HL-60/S4 treated with phorbol 12-myristate 13-acetate at 8.2 ng/mL for 4 days and 3 days (cell line): ENCODE measurements around the gene TNFRSF8.

Source experiments
- in situ Hi-C: fragments of 300-500 bp; cut with MboI; formaldehyde crosslinking; loops from 2 replicates; pipeline ENCODE4 v1.15.0; 2022; ENCODE audit warnings: low sequenced_read_pairs

The TNFRSF8 gene

GRCh38 chr1:12170263-12170671 is 107.2 kb downstream of the TNFRSF8 start:
- in situ Hi-C loops, result no loop called here

DNA sequence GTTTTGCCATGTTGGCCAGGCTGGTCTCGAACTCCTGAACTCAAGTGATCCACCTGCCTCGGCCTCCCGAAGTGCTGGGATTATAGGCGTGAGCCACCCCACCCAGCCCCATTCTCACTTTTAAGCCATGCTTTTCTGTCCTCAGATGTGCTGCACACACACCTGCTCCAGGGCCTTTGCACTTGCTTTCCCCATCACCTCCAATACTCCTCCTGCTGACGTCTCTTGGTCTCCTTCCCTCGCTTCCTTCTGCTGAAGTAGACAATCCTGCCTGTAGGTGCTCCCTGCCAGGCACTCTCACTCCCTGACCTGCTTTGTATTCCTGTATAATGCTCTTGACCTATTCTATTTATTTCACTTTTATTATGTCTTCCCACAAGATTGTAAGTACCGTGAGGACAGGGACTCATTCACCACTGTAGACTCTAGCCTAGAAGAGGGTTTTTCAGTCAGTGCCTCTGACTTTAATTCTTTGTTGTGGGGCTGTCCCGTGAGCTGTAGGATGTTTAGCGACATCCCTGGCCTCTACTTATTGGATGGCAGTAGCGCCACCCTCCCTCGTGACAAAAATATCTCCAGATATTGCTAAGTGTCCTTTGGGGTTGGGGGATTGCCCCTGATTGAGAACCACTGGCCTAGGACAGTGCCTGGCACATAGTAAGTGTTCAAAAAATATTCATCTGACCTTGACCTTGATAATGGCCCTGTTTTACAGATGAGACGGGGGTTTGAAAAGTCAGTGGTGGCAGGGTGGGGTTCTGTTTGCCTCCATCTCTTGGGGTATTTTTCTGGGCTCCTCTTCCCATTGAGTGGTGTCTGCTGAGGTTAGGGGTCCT is 108.3 kb downstream of the TNFRSF8 start:
- in situ Hi-C loops, result no loop called here

- in situ Hi-C loops, result no loop called here
Measured at GRCh38 chr1:12172042-12172851, 109.1 kb downstream of the TNFRSF8 start.

- in situ Hi-C loops, result no loop called here
Measured at GRCh38 chr1:12173041-12173509, 110.0 kb downstream of the TNFRSF8 start.

GRCh38 chr1:12173631-12174121 is 110.6 kb downstream of the TNFRSF8 start:
- in situ Hi-C loops, result no loop called here

DNA sequence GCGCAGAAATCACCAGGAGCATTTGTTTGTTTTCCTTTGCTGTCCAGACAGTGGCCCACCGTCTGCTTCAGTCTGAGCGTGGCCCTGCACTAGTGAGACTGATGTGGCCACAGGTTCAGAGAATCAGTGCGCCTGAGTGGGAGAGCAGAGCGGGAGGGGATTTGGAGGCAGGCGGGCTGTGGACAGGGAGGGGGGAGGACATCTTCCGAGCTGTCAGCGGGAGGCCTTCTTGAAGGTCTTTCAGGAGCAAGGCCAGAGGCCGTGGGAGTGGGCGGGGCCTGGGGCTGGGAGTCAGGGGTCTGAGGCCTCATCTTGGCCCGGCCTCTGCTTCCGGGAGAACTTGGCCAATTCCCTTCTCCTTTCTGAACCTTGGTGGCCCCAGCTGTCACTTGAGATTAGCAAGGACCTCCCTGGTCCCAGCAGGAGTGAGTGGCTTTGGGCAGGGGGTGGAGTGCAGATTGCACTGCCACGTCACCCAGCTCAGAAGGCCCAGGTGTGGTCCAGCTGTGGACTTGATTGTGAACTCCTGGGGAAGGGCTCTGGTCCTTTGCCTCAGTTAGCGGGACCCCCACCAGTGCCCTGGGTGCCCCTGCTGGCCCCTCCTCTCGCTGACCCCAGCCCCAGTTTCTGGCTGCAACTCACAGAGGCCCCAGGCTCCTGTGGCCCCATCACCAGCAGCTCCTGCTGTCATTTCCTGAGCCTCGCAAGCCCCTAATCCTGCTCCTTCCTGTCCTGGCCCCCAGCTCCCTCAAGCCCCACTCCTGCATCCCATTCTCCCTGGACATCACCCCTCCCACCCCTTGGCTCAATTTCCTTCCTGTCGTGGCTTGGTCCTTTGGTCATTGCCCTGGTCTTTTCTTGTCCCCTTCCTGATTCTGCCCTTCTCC is 112.1 kb downstream of the TNFRSF8 start:
- in situ Hi-C loops, result no loop called here

DNA sequence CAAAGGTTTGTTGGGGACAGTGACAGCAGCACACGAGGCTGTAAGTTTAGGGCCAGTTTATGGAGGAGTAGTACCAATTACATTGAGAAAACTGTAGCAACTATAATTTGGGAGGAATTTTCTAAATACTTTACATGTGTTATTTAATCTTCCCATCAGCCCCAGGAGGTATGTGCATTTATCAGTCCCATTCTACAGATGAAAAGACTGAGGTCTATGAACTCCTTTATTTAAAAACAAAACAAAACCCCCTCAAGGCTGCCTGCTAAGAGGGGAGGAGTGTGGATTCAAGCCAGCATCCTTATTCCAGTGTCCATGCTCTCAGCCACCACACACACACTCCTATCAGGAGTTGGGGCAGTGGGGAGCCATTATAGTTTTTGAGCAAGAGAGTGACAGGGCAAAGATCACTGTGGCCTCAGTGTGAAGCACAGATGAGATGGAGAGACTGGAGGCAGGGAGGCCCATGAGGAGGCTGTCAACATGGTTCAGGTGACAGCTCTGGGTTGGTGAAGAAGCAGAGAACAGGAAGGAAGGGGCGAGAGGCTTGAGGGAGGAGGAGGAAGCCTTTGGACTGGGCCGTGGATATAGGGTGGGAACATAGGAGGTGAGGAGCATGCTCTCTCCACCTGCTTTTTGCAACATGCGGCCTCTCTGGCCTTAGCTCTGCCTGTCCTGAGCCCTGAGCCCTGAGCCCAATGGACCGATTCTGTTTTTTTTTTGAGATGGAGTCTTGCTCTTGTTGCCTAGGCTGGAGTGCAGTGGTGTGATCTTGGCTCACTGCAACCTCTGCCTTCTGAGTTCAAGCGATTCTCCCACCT is 113.4 kb downstream of the TNFRSF8 start:
- in situ Hi-C loops, result no loop called here

- in situ Hi-C loops, result no loop called here
Measured at GRCh38 chr1:12177156-12177998, 114.3 kb downstream of the TNFRSF8 start.

GRCh38 chr1:12177999-12178441 is 114.9 kb downstream of the TNFRSF8 start:
- in situ Hi-C loops, result no loop called here

- in situ Hi-C loops, result no loop called here
Measured at GRCh38 chr1:12178511-12178910, 115.4 kb downstream of the TNFRSF8 start.

- in situ Hi-C loops, result no loop called here
Measured at GRCh38 chr1:12179111-12179519, 116.0 kb downstream of the TNFRSF8 start.

- in situ Hi-C loops, result no loop called here
Measured at GRCh38 chr1:12179676-12180075, 116.6 kb downstream of the TNFRSF8 start.

- in situ Hi-C loops, result no loop called here
Measured at GRCh38 chr1:12180315-12180714, 117.2 kb downstream of the TNFRSF8 start.

- in situ Hi-C loops, result no loop called here
Measured at GRCh38 chr1:12180903-12181302, 117.8 kb downstream of the TNFRSF8 start.

GRCh38 chr1:12181568-12181967 is 118.5 kb downstream of the TNFRSF8 start:
- in situ Hi-C loops, result no loop called here

DNA sequence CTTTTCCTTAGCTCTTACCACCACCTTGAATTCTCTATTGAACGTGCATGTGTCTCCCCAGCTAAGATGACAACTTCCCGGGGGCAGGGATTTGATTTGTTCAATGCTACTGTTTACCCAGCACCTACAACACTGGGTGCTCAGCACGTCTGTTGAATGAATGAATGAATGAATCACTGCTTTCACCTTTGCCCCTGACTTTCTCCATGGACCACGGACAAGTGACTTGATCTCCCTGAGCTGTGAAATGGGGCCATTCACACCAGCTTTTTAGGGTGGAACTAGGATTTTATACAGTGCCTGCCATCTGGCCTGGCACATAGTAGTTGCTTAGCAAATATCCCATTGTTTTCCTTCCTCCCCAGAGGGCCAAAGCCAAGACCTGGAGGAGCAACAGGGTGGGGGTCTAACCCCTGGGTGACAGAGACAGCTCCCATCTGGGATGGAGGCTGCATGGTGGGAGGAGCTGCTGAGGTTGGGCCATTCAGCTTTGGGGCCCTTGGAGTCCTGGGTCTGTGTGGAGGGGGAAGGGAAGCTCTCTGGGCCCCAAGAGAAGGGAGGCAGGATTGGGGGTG is 119.4 kb downstream of the TNFRSF8 start:
- in situ Hi-C loops, result no loop called here

GRCh38 chr1:12183095-12183794 is 120.1 kb downstream of the TNFRSF8 start:
- in situ Hi-C loops, result no loop called here
